ENCODE measurements around the gene STRAP. TPM values are rescaled to one million over a fixed set of nuclear protein-coding genes. Genes with fewer than 3 reads are reported as not detected.

STRAP gene
- total and polyA plus RNA-seq, 2 of the 13 experiments (the other 11 are each of a cell fraction or from before 2014, with no cell fraction given), result 66.9 to 118 TPM

DNA sequence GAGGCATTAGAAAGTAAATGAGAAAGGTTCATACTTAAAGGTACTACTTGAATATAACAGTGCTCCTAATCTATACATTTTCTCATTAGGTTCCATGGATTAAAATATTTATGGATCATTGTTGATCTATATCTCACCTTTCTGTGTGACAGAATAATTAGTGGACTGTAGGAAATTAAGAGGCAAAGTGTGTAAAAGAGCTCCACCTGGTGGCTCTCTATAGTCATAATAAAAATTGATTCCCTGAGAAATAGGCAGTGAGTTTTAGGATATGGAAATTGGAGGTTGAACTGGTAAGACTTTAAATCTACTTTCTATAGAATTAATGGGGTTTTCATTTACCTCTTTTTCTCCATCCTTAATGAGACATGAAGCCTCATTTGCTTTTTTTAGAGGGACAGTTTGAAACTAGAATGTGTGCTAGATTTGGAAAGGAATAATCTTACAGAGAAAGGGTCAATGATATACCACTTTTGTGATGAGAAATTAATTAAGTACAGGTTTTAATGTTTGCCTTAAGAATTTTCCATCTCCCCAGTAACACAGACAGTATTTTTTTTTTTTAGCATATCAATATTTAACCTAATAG is 17.2 kb downstream of the STRAP start:
- DNase-seq (ENCODE audit: low spot score) (peak; percentile 30), ATAC-seq (peak; percentile 50; the same call in 1 of the 3 replicates), FAIRE-seq (no peak)
- no peaks in the 10 kb centered on the region for H3K79me2 ChIP-seq (ENCODE audit: insufficient read depth, low read length)
- H3K27me3 ChIP-seq (ENCODE audit: control insufficient read depth in 1 of 2, insufficient read depth in 2 of 2, low read length in 2 of 2), result no peaks in the 10 kb centered on the region
- H4K20me1 ChIP-seq (ENCODE audit: insufficient read depth, low read length), result no peaks in the 10 kb centered on the region
- ChIA-PET CTCF (ENCODE audit: low intra/inter-chr PET ratio, low total read pairs) (interaction anchor here (1.1 to 1.9 kb wide), 3 partner anchors 41 to 367 kb away, joined by 3 to 6 read pairs (median 6); no protein-coding TSS in a partner anchor), POLR2A (interaction anchor here (1.4 kb wide), 1 partner anchor 12 kb away, joined by 5 read pairs; the partner anchor contains the start of gene DERA)
- H3K27ac ChIP-seq (ENCODE audit: extremely low read length, insufficient read depth, low read length), result no peak overlapping the region
- intact Hi-C loops (cut with micrococcal nuclease; ENCODE audit: unreplicated experiment) (loop anchor here (2.0 kb wide), 1 partner anchor 43 kb away; no protein-coding TSS in a partner anchor), in situ Hi-C loops (cut with HindIII; ENCODE audit: extremely low pct_ligation_motif_present, low pct_unique_long_range_greater_than_20kb) (no loop called here)
- H3K9me3 ChIP-seq (ENCODE audit: low read length), result no peaks in the 10 kb centered on the region
- no peak overlapping the region for H3K4me2 ChIP-seq (ENCODE audit: low read depth, low read length)
- H3K4me1 ChIP-seq (ENCODE audit: insufficient read depth, low read length), result no peaks in the 10 kb centered on the region
- no peak for TF ChIP-seq MAFG (CRISPR knock-in tag; IDR thresholded peaks at IDR 0.05)
- TF ChIP-seq, protein P1, sequence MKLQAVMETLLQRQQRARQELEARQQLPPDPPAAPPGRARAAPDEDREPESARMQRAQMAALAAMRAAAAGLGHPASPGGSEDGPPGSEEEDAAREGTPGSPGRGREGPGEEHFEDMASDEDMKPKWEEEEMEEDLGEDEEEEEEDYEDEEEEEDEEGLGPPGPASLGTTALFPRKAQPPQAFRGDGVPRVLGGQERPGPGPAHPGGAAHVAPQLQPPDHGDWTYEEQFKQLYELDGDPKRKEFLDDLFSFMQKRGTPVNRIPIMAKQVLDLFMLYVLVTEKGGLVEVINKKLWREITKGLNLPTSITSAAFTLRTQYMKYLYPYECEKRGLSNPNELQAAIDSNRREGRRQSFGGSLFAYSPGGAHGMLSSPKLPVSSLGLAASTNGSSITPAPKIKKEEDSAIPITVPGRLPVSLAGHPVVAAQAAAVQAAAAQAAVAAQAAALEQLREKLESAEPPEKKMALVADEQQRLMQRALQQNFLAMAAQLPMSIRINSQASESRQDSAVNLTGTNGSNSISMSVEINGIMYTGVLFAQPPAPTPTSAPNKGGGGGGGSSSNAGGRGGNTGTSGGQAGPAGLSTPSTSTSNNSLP (IDR thresholded peaks at IDR 0.05; ENCODE audit: low read depth, low read length), result peak; percentile 44; the same call in 1 of the 2 replicates
- peak; percentile 62 for TF ChIP-seq SMC3 (IDR thresholded peaks at IDR 0.05; ENCODE audit: low read length)
- TF ChIP-seq, protein P2, sequence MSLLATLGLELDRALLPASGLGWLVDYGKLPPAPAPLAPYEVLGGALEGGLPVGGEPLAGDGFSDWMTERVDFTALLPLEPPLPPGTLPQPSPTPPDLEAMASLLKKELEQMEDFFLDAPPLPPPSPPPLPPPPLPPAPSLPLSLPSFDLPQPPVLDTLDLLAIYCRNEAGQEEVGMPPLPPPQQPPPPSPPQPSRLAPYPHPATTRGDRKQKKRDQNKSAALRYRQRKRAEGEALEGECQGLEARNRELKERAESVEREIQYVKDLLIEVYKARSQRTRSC (CRISPR knock-in tag; IDR thresholded peaks at IDR 0.05; ENCODE audit: low read depth), result no peak
- no peak for TF ChIP-seq ARNT2 (CRISPR knock-in tag; IDR thresholded peaks at IDR 0.05; ENCODE audit: low read depth)
- TF ChIP-seq, protein P3, sequence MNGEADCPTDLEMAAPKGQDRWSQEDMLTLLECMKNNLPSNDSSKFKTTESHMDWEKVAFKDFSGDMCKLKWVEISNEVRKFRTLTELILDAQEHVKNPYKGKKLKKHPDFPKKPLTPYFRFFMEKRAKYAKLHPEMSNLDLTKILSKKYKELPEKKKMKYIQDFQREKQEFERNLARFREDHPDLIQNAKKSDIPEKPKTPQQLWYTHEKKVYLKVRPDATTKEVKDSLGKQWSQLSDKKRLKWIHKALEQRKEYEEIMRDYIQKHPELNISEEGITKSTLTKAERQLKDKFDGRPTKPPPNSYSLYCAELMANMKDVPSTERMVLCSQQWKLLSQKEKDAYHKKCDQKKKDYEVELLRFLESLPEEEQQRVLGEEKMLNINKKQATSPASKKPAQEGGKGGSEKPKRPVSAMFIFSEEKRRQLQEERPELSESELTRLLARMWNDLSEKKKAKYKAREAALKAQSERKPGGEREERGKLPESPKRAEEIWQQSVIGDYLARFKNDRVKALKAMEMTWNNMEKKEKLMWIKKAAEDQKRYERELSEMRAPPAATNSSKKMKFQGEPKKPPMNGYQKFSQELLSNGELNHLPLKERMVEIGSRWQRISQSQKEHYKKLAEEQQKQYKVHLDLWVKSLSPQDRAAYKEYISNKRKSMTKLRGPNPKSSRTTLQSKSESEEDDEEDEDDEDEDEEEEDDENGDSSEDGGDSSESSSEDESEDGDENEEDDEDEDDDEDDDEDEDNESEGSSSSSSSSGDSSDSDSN (CRISPR knock-in tag; IDR thresholded peaks at IDR 0.05), result no peak
- TF ChIP-seq SRF (IDR thresholded peaks at IDR 0.05; ENCODE audit: low read depth, low read length), result no peak
- TF ChIP-seq, protein P4, sequence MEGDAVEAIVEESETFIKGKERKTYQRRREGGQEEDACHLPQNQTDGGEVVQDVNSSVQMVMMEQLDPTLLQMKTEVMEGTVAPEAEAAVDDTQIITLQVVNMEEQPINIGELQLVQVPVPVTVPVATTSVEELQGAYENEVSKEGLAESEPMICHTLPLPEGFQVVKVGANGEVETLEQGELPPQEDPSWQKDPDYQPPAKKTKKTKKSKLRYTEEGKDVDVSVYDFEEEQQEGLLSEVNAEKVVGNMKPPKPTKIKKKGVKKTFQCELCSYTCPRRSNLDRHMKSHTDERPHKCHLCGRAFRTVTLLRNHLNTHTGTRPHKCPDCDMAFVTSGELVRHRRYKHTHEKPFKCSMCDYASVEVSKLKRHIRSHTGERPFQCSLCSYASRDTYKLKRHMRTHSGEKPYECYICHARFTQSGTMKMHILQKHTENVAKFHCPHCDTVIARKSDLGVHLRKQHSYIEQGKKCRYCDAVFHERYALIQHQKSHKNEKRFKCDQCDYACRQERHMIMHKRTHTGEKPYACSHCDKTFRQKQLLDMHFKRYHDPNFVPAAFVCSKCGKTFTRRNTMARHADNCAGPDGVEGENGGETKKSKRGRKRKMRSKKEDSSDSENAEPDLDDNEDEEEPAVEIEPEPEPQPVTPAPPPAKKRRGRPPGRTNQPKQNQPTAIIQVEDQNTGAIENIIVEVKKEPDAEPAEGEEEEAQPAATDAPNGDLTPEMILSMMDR (CRISPR knock-in tag; IDR thresholded peaks at IDR 0.05), result peak; percentile 59
- peak; percentile 66 for TF ChIP-seq STAG1 (CRISPR knock-in tag; IDR thresholded peaks at IDR 0.05)
- no peak for TF ChIP-seq ZSCAN31 (CRISPR knock-in tag; IDR thresholded peaks at IDR 0.05; ENCODE audit: low read depth)
- TF ChIP-seq SMAD9 (CRISPR knock-in tag; IDR thresholded peaks at IDR 0.05), result no peak
- TF ChIP-seq ZNF251 (CRISPR knock-in tag; IDR thresholded peaks at IDR 0.05), result no peak
- TF ChIP-seq, protein P5, sequence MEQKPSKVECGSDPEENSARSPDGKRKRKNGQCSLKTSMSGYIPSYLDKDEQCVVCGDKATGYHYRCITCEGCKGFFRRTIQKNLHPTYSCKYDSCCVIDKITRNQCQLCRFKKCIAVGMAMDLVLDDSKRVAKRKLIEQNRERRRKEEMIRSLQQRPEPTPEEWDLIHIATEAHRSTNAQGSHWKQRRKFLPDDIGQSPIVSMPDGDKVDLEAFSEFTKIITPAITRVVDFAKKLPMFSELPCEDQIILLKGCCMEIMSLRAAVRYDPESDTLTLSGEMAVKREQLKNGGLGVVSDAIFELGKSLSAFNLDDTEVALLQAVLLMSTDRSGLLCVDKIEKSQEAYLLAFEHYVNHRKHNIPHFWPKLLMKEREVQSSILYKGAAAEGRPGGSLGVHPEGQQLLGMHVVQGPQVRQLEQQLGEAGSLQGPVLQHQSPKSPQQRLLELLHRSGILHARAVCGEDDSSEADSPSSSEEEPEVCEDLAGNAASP (CRISPR knock-in tag; IDR thresholded peaks at IDR 0.05; ENCODE audit: borderline replicate concordance), result no peak
- TF ChIP-seq ZFP36 (IDR thresholded peaks at IDR 0.05; ENCODE audit: borderline replicate concordance, low read depth, low read length, partially characterized antibody), result no peak
- H3K9ac ChIP-seq (ENCODE audit: insufficient read depth, low read depth, low read length), result no peak overlapping the region
- no peak overlapping the region for H2AFZ ChIP-seq (ENCODE audit: low read length)
- no TSS peak for BruUV-seq (replicated peaks)
- H3K4me3 ChIP-seq (replicated peaks in 1 of 3; ENCODE audit: insufficient read depth in 1 of 3, low read depth in 2 of 3, low read length in 3 of 3), result no peak overlapping the region
- peaks cover 6 to 54% of the 10 kb centered on the region in 2 experiments; a peak in 4 of 5 replicates for H3K36me3 ChIP-seq (replicated peaks in 1 of 2; ENCODE audit: control insufficient read depth in 1 of 2, insufficient read depth in 2 of 2, low read length in 2 of 2)

All from HepG2 (cell line).